HG02588 (cell line): Measurements from ENCODE around the gene CAMKK1.

Experiments
- ATAC-seq: cut with Tn5 transposase; IDR thresholded peaks from one replicate; pipeline ENCODE4 v1.9.1; 2021; ENCODE audit warnings: mild to moderate bottlenecking, moderate library complexity; ENCODE audit not compliant: unreplicated experiment

CAMKK1 gene

GRCh38 chr17:3893003-3893719 lies at the start of gene CAMKK1:
TSS of gene CAMKK1 (minus strand) at chr17:3893053. CDS start at chr17:3885687, 7,366 bp downstream.
- peak; percentile 80 for ATAC-seq

- no peak for ATAC-seq
Observed at GRCh38 chr17:3940965-3941698, 48.3 kb upstream of the CAMKK1 start.

- no peak for ATAC-seq
Observed at GRCh38 chr17:3937359-3937758, 44.5 kb upstream of the CAMKK1 start.

DNA sequence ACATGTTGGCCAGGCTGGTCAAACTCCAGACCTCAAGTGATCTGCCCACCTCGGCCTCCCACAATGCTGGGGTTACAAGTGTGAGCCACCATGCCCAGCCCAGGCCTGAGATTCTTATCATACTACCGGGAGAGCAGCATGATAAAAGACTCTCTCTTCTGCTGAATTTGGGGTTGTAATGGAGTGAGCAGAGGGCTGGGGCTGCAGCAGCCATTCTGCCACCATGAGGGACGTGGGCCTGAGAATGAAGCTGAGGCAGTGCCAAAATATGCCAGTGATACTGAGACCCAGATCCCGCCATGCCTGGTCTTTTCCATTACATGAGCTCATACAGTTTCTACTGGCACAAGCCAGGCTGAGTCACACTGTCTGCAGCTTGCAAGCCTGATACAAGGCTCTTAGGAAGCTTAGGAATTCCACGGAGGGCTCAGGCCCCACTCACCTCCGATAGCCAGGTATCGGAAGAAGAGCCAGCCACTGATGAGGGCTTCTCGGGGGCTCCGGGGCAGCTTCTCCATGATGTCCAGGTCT lies 43.0 kb upstream of the CAMKK1 start:
- no peak for ATAC-seq

GRCh38 chr17:3935140-3935542 lies 42.3 kb upstream of the CAMKK1 start:
- no peak for ATAC-seq

DNA sequence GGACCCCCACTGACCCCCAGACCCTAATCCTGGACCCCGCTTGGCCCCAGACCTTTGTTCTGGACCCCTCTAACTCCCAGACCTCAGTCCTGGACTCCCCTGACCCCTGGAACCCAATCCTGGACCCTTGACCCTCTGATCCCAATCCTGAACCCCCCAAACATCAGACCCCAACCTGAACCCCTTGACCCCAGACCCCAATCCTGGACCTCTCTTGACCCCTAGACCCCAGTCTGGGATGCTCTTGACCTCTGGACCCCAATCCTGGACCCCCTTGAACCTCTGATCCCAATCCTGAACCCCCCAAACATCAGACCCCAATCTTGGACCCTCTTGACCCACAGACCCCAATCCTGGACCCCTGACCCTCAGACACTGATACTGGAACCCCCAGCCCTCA lies 36.9 kb upstream of the CAMKK1 start:
- ATAC-seq = no peak

- no peak for ATAC-seq
Observed at GRCh38 chr17:3929181-3929580, 36.3 kb upstream of the CAMKK1 start.

DNA sequence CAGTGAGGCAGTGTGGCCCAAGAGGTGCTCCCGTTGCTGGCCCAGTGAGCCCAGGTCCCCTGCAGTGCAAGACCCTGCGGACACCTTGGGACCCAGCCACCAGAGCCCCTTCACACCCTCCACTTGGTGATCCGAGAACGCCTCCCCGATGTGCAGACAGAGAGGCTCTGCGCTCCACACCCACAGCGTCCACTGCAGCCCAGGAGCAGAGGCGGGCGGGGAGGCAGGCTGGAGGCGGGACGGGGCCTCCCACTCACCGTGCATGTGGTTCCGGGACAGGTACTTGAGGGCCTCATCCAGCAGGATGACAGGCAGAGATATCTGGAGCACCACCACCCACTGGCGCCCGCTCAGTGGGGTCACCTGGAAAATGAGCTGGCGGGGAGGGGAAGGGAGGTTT lies 35.6 kb upstream of the CAMKK1 start:
- no peak for ATAC-seq

- no peak for ATAC-seq
Observed at GRCh38 chr17:3927628-3928340, 34.9 kb upstream of the CAMKK1 start.

DNA sequence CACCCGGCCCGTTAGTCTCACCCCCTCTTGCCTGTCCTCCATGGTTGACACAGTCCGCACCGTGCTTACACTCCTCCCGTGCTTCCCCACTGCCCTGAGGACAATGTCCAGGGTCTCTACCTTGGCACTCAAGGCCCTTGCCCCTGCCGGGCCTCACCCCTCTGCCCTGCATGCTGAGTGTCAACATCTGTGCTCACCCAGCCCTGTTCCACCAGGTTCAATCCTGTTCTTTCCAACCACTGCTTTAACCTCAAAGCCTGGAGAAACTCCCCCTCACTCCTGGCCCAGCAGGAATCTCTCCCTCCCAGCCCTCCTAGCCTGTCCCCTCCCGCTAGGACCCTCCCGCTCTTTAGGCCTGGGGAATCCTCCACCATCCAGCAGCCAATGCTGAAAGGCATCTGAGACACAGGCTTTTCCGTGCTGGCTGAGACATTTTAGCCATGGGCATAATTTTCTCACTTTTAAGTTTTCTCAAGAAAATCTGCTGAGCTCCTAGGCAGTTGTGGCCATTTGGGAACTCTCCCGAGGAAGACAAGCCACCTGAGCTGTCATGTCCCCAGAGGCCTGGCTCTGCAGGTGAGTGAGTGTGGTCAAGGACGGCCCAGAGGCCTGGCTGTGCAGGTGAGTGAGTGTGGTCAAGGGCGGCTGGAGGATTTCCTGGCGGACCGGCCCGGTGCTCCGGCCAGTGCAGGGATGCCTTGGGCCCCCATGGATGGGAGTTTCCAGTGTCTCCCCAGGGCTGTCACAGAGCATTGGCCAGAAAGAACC lies 34.2 kb upstream of the CAMKK1 start:
- no peak for ATAC-seq

GRCh38 chr17:3925684-3926485 lies 33.0 kb upstream of the CAMKK1 start:
- no peak for ATAC-seq

GRCh38 chr17:3924512-3925350 lies 31.9 kb upstream of the CAMKK1 start:
- ATAC-seq = no peak

GRCh38 chr17:3923466-3924190 lies 30.8 kb upstream of the CAMKK1 start:
- ATAC-seq = no peak

DNA sequence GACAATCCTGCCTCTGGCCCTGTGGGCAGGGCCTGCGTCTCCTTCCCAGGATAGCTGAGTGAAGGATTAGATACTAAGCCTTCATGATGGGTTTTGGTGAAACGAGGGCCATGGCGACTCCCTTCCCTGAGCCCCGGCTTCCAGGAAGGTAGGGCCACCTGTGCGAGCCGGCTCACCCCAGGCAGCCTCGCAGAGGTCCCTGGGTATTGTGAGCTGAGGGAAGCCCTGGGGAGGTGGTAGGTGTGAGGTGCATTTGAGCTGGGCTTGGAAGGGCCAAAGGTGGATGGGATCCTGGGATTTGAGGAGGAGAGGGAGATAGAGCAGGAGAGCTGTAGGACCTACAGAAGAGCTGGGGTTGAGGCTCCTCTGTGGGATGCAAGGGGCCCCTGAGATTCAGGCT lies 29.9 kb upstream of the CAMKK1 start:
- ATAC-seq = no peak

- ATAC-seq = no peak
Observed at GRCh38 chr17:3921502-3922319, 28.9 kb upstream of the CAMKK1 start.

GRCh38 chr17:3921006-3921405 lies 28.2 kb upstream of the CAMKK1 start:
- ATAC-seq = no peak

DNA sequence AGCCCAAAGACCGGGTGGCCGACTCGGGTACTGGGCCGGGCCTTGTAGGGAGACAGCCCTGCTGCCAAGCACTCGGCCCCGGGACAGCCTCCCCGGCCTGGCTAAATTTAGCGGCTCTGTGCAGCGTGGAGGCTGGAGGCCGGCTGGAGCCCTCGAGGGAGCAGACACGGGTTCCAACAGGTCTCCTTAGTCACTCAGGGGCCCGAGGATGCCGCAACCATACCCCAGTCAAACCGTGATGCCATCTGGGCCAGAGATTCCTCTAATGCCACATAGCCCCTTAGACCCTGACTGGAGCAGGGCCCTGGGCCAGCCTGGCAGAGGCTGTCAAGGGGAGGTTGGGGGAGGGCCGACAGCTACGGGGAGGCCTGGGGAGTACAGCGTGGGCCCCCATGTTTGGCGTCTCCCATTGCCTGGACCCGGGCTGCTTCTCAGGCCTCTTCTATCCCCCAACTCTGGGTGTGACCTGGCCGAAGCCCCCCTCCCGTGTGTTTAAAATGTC lies 26.3 kb upstream of the CAMKK1 start:
- ATAC-seq = no peak
